PFSK-1 (cell line): ENCODE data around the gene UGP2.

Experiments used
- FOXP2 ChIP-seq: optimal IDR thresholded peaks from 2 replicates; pipeline ENCODE3; 2011; ENCODE audit warnings: borderline replicate concordance, control low read depth, inconsistent platforms; ENCODE audit not compliant: insufficient read depth; ENCODE audit errors: extremely low read length, extremely low read depth
- POLR2AphosphoS5 ChIP-seq: IDR thresholded peaks from 2 replicates; pipeline ENCODE4 v1.6.1; 2012; ENCODE audit warnings: low read depth, mild to moderate bottlenecking, control low read depth, low read length, moderate library complexity
- SIN3A ChIP-seq: IDR thresholded peaks from 2 replicates; pipeline ENCODE4 v1.6.1; 2012; ENCODE audit warnings: mild to moderate bottlenecking, low read length, moderate library complexity, borderline replicate concordance; ENCODE audit not compliant: insufficient read depth
- TAF1 ChIP-seq: IDR thresholded peaks from 2 replicates; pipeline ENCODE4 v1.6.1; 2012; ENCODE audit warnings: low read length, control low read depth, borderline replicate concordance; ENCODE audit not compliant: insufficient read depth
- TF ChIP-seq, protein P1 (sequence below), 2 experiments: IDR thresholded peaks; 2 replicates each; pipeline versions ENCODE4 v1.6.1 to v1.8.0; 2011 to 2012; ENCODE audit warnings: low read depth in 2 of 2, low read length in 2 of 2, control low read depth in 1 of 2, inconsistent platforms in 1 of 2, mild to moderate bottlenecking in 1 of 2, moderate library complexity in 1 of 2; ENCODE audit not compliant: insufficient read depth in 1 of 2

UGP2 gene

DNA sequence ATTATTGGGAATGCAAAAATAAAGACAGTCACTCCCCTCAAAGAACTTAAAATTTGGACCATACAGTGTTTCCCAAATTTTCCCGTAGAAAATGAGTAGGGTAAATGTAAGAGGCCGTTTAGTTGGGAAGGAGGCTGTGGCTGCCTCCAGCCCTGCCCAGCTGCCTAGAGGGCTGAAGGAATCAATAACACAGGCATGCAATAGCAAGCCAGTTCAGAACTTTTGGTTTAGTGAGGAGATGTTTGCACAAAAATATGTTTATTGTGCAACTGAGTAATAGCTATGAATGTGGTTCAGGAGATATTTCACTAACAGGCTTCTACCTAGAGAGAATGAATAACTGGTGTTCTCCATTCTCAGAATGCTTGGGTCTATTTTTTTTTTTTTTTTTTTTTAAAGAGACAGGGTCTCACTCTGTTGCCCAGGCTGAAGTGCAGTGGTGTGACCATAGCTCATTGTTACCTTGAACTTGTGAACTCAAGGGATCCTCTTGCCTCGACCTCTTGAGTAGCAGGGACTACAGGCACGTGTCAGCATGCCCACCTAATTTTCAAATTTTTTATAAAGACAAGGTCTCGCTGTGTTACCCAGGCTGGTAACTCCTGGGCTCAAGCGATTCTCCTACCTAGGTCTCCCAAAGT is 23.6 kb downstream of the UGP2 start:
- TF ChIP-seq POLR2AphosphoS5 (no peak), TAF1 (no peak), FOXP2 (no peak)
- TF ChIP-seq, protein P1, sequence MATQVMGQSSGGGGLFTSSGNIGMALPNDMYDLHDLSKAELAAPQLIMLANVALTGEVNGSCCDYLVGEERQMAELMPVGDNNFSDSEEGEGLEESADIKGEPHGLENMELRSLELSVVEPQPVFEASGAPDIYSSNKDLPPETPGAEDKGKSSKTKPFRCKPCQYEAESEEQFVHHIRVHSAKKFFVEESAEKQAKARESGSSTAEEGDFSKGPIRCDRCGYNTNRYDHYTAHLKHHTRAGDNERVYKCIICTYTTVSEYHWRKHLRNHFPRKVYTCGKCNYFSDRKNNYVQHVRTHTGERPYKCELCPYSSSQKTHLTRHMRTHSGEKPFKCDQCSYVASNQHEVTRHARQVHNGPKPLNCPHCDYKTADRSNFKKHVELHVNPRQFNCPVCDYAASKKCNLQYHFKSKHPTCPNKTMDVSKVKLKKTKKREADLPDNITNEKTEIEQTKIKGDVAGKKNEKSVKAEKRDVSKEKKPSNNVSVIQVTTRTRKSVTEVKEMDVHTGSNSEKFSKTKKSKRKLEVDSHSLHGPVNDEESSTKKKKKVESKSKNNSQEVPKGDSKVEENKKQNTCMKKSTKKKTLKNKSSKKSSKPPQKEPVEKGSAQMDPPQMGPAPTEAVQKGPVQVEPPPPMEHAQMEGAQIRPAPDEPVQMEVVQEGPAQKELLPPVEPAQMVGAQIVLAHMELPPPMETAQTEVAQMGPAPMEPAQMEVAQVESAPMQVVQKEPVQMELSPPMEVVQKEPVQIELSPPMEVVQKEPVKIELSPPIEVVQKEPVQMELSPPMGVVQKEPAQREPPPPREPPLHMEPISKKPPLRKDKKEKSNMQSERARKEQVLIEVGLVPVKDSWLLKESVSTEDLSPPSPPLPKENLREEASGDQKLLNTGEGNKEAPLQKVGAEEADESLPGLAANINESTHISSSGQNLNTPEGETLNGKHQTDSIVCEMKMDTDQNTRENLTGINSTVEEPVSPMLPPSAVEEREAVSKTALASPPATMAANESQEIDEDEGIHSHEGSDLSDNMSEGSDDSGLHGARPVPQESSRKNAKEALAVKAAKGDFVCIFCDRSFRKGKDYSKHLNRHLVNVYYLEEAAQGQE (IDR thresholded peaks at IDR 0.05; ENCODE audit: insufficient read depth in 1 of 2, low read depth in 2 of 2, low read length in 2 of 2) = no peak

DNA sequence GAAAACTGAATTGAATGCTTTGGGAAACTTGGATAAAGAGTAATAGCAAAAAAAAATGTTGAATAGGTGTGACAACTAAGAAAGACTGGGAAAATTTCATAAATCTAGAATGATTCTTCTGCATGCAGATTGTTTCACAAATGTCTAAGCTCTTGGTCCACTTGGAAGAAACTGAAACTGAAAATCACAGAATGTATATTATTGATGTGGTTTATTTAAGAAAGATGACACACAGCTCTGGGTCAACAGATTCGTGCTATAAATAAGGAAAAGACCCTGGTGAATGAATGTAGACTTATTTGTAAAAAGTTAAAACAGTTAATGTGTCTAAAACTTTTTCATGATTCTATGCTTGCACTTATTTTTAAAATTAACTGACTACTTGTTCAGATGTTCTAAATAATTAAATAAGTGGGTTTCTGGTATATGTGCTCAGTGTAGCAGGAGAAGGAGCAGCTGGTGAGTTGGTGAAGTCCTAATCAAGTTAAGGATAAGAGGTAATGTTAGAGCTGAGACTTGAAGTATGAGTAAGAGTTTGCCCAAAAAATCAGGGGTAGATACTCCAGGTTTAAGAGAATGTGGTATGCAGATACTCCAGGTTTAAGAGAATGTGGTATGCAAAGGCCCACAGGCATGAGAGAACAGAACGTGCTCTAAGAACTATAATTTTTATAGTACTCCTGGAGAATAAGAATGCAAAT is 24.5 kb downstream of the UGP2 start:
- no peak for TF ChIP-seq SIN3A
- TF ChIP-seq POLR2AphosphoS5 = no peak
- no peak for TF ChIP-seq FOXP2
- TF ChIP-seq, protein P1 (IDR thresholded peaks at IDR 0.05; ENCODE audit: insufficient read depth in 1 of 2, low read depth in 2 of 2, low read length in 2 of 2) = no peak

DNA sequence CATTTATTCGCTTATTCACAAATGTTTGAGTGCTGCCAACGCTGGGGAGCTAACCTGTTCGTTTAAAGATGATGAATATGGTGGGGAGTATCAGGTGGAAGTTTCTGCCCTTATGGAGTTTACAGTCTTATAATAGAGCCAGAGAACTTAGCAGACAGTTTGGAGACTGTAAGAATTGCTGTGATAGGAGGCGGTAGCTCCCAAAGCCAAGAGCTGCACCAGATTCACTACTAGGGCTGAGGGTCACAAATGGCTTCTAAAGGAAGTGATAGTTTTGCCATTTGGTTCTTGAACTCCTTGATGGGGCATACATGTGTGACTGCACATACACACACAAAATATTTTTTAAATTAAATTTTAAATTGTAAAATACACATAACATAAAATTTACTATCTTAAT is 29.0 kb downstream of the UGP2 start:
- TF ChIP-seq, protein P1 (IDR thresholded peaks at IDR 0.05; ENCODE audit: insufficient read depth in 1 of 2, low read depth in 2 of 2, low read length in 2 of 2) = no peak
- no peak for TF ChIP-seq SIN3A
- TF ChIP-seq TAF1 = no peak
- no peak for TF ChIP-seq POLR2AphosphoS5
- TF ChIP-seq FOXP2 = no peak

DNA sequence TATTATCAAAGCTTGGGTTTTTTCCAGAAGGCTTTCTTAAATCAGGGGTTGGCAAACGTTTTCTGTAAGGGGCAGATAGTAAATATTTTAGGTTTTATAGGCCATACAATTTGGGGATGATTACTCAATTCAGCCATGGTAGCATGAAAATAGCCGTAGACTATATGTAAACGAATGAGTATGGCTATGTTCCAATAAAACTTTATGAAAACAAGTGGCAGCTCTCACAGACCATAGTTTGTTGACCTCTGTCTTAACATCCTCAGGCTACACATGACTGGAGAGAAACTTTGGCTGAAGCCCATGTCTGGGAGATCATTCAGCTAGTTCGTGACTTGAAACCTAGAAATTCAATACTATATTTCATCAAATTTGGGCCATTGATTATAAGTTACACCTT is 30.2 kb downstream of the UGP2 start:
- no peak for TF ChIP-seq SIN3A
- TF ChIP-seq FOXP2 = no peak
- TF ChIP-seq, protein P1 (IDR thresholded peaks at IDR 0.05; ENCODE audit: insufficient read depth in 1 of 2, low read depth in 2 of 2, low read length in 2 of 2) = no peak
- no peak for TF ChIP-seq TAF1
